ENCODE measurements around the gene CSNK1G1. TPM values are rescaled to one million over a fixed set of nuclear protein-coding genes. Genes with fewer than 3 reads are reported as not detected.

CSNK1G1 gene
- total and polyA plus RNA-seq, 3 donors from 2014 or later = 32.7 to 77.5 (median 59.6) TPM

- Histone ChIP-seq H3K36me3 (ENCODE audit: low read depth, missing control alignments) (no peaks in the 10 kb centered on the region), H3K9me3 (no peaks in the 10 kb centered on the region), H3K27ac (no peak overlapping the region), H3K4me1 (no peaks in the 10 kb centered on the region), H3K4me3 (no peak overlapping the region), H3K27me3 (no peaks in the 10 kb centered on the region)
- DNase-seq = no peak
- TF ChIP-seq POLR2A (IDR thresholded peaks at IDR 0.05) = no peak
- TF ChIP-seq CTCF (IDR thresholded peaks at IDR 0.05) = no peak
- intact Hi-C loops (cut with DNase I; ENCODE audit: low total_unique reads) = no loop called here
These were observed 11.2 kb downstream of the CSNK1G1 start for GRCh38 chr15:64344651-64345294.

GRCh38 chr15:64343841-64344240 is 12.1 kb downstream of the CSNK1G1 start:
- Histone ChIP-seq H3K4me1 (no peaks in the 10 kb centered on the region), H3K4me3 (no peak overlapping the region), H3K27me3 (no peaks in the 10 kb centered on the region), H3K36me3 (ENCODE audit: low read depth, missing control alignments) (no peaks in the 10 kb centered on the region), H3K27ac (no peak overlapping the region), H3K9me3 (no peaks in the 10 kb centered on the region)
- no peak for DNase-seq
- 93 to 96% methylated on average over 2 of the region's 2 CpGs for WGBS, 2 donors
- intact Hi-C loops (cut with DNase I; ENCODE audit: low total_unique reads) = no loop called here
- TF ChIP-seq CTCF (IDR thresholded peaks at IDR 0.05) = no peak
- TF ChIP-seq POLR2A (IDR thresholded peaks at IDR 0.05) = no peak

- Histone ChIP-seq H3K9me3 (no peaks in the 10 kb centered on the region), H3K4me1 (no peaks in the 10 kb centered on the region), H3K27me3 (no peaks in the 10 kb centered on the region), H3K27ac (no peak overlapping the region), H3K36me3 (ENCODE audit: low read depth, missing control alignments) (no peaks in the 10 kb centered on the region), H3K4me3 (no peak overlapping the region)
- intact Hi-C loops (cut with DNase I; ENCODE audit: low total_unique reads) = no loop called here
- TF ChIP-seq POLR2A (IDR thresholded peaks at IDR 0.05) = no peak
- no peak for TF ChIP-seq CTCF (IDR thresholded peaks at IDR 0.05)
- no peak for DNase-seq
These were observed 12.8 kb downstream of the CSNK1G1 start for GRCh38 chr15:64343222-64343621.

- 97 to 98% methylated on average over 4 of the region's 4 CpGs for WGBS, 2 donors
- H3K9me3 ChIP-seq = no peaks in the 10 kb centered on the region
- intact Hi-C loops (cut with DNase I; ENCODE audit: low total_unique reads) = no loop called here
- no peaks in the 10 kb centered on the region for H3K4me1 ChIP-seq
- DNase-seq = no peak
- no peak overlapping the region for H3K4me3 ChIP-seq
- TF ChIP-seq POLR2A (IDR thresholded peaks at IDR 0.05) (no peak), CTCF (IDR thresholded peaks at IDR 0.05) (no peak)
- no peaks in the 10 kb centered on the region for H3K27me3 ChIP-seq
- no peak overlapping the region for H3K27ac ChIP-seq
- no peaks in the 10 kb centered on the region for H3K36me3 ChIP-seq (ENCODE audit: low read depth, missing control alignments)
These were observed 14.0 kb downstream of the CSNK1G1 start for GRCh38 chr15:64341961-64342360.

GRCh38 chr15:64340355-64340754 is 15.6 kb downstream of the CSNK1G1 start:
- Histone ChIP-seq H3K27me3 (no peaks in the 10 kb centered on the region), H3K4me1 (no peaks in the 10 kb centered on the region), H3K9me3 (no peaks in the 10 kb centered on the region), H3K4me3 (no peak overlapping the region), H3K36me3 (ENCODE audit: low read depth, missing control alignments) (no peaks in the 10 kb centered on the region), H3K27ac (no peak overlapping the region)
- 85 to 100% methylated on average over 1 of the region's 1 CpG for WGBS, 2 donors
- TF ChIP-seq CTCF (IDR thresholded peaks at IDR 0.05) = no peak
- TF ChIP-seq POLR2A (IDR thresholded peaks at IDR 0.05) = no peak
- intact Hi-C loops (cut with DNase I; ENCODE audit: low total_unique reads) = no loop called here
- DNase-seq = no peak
